GM18499 (cell line): ENCODE results near the gene TULP3.

Experiments
- ATAC-seq: cut with Tn5 transposase; IDR thresholded peaks from one replicate; pipeline ENCODE4 v1.9.1; 2021; ENCODE audit warnings: moderate number of reproducible peaks; ENCODE audit not compliant: insufficient read depth, unreplicated experiment

The TULP3 gene

DNA sequence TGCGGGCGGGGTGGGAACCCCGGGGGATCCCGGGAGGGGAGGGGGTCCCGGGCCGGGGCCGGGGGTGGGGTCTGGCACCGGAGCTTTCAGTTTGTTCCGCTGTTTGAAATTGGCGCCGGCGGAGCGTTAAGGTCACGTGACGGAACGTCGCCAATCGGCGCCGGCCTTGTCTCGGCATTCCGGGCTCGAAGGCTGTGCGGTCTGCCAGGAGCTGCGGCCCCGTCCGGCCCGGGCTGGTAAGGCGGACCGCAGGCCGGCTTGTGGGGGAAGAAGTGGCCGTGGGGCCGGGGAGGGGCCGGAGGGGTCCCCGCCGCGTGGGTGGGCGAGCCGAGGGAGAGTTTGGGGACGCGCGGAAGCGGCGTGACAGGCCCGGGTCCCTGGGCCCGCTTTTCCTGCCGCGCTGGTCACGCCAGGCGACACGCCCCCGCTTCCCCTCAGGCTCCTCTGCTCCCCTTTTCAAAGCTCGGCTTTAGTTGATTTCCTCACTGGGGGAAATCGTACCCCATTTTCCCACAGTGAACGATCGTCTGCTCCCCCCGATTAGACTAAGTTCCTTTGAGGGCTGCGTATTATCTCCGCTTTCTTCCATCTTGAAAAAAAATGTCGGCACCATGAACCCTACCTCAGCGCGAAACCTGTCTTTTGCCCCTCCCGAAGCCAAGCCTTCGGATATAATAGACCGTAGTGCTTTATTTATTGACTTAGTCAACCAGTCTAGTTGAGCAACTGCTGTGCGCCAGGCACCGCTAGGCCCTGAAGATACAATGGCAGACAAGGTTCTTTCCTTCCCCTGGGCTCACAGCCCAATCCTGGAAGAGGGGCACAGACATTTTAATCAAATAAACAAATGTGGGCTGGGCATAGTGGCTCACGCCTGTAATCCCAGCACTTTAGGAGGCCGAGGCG, 13.4 kb upstream of the TULP3 start, which contains the start of the genes FOXM1 and RHNO1:
Gene FOXM1 (minus strand): TSS at position 128 of the 906 bp plus-strand sequence. CDS start 2,696 bp downstream, outside the sequence.
Gene RHNO1 (plus strand): TSS at position 177 of the 906 bp plus-strand sequence. CDS start 8,144 bp downstream, outside the sequence.
- ATAC-seq = peak; percentile 63

DNA sequence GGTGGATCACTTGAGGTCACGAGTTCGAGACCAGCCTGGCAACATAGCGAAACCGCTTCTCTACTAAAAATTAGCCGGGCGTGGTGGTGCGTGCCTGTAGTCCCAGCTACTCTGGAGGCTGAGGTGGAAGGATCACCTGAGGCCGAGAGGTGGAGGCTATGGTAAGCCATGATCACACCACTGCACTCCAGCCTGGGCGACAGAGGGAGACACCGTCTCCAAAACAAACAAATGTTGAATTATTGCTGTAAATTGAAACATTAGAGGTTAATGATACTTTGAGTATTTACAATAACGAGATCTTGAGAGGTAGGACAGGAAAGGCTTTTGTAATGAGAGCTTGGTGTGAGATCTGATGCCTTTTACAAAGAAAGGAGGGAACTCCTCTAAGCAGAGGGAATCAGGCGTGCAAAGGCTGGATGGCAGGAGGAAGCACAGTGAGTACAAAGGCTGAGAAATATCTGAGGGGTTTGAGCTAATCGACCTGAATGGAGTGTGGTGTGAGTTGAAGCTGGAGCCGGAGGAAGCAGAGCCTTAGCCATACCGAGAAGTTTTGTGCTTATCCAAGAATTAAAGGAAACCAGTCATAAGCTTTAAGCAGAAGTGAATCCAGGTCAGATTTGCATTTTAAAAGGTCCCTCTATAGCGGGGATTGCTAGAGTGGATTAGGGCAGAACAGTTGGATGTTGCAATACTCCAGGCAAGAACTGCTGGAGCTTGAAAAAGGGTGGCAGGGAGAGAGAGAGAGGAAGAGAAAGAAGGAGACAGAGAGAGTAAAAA, 12.5 kb upstream of the TULP3 start:
- no peak for ATAC-seq

DNA sequence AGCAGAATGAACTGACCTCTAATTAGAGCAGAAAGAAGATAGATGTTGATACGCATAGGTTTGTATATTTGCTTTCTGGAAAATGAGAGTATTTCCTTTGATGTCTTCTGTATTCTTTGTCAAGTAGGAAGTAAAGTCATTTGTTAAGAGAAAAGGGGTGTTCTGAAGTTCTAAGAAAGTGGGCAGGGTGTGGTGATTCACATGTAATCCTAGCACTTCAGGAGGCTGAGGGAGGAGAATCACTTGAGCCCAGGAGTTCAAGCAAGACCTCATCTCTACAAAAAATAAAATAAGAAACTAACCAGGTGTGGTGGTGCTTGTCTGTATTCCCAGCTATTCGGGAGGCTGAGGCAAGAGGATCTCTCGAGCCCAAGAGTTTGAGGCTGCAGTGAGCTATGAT, 10.8 kb upstream of the TULP3 start:
- ATAC-seq = no peak

DNA sequence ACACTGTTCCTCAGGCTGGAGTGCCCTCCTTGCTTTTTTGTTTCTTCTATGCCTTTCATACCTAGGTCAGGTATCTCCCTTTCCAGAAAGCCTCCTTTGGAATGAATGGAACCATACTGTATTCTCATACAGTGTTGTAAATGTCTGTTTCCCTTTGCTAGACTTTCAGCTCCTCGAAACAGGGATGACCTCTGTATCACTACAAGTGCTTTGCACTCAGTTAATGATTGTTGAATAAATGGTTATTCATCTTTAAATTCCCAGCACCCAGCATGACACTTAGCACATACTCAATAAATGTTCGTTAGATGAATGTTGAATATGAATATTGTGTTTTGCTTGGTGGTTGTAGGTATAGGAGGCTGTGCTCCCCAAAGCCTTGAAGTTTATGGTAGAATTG, 5.9 kb upstream of the TULP3 start:
- no peak for ATAC-seq

DNA sequence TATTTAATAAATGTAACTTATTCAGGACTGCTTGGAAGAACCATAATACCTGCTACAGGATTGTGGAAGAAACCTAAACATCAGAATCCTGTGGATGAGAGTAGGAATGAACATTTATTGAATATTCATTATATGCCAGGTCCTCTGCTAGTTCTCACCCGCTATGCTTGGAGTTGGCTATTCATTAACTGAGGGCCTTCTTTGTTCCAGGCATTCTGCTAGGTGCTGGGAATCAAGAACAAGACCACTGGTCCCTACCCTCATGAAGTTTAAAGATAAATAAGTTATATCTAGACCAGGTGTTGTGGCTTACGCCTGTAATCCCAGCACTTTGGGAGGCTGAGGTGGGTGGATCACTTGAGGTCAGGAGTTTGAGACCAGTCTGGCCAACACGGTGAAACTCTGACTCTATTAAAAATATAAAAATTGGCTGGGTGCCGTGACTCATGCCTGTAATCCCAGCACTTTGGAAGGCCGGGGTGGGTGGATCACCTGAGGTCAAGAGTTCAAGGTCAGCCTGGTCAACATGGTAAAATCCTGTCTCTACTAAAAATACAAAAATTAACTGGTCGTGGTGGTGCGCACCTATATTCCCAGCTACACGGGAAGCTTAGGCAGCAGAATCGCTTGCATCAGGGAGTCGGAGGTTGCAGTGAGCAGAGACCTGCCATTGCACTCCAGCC, 3.8 kb upstream of the TULP3 start:
- no peak for ATAC-seq

DNA sequence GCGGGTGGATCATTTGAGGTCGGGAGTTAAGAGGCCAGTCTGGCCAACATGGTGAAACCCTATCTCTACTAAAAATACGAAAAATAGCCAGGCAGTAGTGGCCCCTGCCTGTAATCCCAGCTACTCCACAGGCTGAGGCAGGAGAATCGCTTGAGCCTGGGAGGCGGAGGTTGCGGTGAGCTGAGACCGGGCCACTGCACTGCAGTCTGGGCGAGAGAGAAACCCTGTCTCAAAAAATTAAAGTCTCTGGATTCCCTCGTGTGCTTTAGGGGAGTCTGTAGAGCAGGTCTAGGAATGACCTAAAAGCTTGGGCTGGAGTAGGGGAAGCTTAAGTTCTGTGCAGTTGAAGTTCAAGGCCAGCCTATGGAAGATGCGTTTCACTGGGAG, 697 bp upstream of the TULP3 start:
- ATAC-seq = no peak

DNA sequence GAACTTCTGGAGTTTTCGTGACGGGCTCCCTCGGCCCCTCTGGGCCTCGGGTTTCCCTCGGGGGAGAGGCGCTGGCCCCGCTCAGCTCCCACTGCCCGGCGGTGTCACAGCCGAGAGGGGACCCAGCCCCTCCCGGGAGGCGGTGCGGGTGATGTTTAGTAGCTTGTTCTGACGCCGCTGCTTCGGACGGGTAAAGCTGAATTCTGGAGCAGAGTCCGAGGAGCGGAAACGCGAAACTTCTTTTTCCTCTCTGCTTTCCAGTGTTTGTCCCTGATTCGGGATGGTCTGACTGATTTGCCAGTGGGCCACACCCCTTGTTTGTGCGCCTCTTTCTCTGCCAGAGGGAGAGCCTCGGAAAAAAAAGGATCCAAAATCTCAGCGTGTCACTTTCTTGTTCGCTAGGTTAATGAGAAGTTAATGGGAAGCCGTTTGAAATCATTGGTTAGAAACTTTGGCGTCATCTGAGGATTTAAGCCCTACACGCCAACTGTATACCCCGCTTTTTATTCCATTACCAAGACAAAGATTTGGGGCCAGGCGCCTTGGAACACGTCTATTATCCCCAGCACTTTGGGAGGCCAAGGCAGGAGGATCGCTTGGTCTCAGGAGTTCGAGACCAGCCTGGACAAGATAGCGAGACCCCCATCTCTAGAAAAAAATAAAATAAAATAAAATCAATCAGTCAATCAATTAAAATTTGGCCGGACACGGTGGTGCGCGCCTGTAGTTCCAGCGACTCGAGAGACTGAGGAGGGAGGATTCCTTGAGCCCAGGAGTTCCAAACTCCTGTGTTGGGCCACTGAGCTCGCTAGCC, 756 bp downstream of the TULP3 start:
- peak; percentile 22 for ATAC-seq

DNA sequence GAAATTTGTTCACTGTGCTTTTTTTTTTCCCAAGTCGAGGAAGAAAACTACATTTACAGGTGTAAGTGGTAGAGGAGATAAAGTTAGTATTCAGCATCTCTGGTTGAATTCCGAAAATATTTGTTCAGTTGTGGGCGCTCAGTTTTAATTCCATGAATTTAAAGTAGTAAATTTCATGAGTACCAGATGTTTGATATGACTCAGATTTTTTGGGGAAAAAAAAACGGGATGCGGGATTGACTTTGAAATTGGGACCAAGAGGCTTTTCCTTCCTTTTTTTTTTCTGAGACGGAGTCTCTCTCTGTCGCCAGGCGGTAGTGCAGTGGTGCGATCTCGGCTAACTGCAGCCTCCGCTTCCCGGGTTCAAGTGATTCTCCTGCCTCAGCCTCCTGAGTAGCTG, 1.6 kb downstream of the TULP3 start:
- ATAC-seq = no peak

DNA sequence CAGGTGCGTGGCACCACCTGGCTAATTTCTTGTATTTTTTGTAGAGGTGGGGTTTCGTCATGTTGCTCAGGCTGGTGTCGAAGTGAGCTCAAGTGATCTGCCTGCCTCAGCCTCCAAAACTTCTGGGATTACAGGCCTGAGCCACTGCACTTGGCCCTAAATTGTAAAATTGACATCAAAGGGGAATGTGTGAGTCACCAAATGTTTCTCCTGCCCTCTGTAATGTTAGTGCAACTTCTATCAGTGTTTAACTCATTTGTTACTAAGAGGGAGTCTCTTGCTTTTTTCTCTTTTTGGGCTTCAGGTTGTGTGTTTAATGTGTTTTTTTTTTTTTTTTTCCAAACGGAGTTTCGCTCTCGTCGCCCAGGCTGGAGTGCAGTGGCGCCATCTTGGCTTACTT, 2.3 kb downstream of the TULP3 start:
- ATAC-seq = no peak

DNA sequence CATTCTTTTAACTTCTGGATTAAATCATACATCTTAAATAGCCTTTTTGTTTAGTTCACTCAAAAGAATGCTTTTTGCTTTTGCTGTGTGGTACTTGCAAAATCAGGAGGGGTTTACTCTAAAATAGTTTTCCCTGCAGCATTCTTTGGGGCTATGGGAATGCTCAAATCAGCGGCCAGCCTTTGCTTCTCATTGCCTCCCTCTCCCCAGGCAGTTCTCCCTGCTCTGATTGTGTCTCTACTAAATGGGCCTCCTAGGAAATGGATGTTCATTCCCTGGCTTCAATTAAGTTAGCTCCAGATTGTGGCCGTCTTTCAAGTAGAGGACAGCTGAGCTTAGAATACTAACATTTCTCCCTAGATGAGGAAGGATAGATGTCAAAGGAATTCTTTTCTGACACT, 4.4 kb downstream of the TULP3 start:
- no peak for ATAC-seq

DNA sequence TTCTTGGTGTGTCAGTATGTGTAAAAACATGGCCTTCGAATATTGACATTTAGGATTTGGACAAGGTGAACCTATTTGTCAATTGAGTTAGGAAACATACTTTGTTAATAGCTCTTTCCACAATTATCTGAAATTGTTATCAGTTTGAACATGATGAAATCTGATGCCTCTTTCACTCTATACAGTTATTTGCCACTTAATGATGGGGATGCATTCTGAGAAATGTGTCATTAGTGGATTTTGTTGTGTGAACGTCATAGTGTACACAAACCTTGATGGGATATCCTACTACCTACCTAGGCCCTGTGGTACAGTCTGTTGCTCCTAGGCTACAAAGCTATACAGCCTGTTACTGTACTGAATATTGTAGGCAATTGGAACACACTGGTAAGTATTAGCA, 4.8 kb downstream of the TULP3 start:
- ATAC-seq = no peak

DNA sequence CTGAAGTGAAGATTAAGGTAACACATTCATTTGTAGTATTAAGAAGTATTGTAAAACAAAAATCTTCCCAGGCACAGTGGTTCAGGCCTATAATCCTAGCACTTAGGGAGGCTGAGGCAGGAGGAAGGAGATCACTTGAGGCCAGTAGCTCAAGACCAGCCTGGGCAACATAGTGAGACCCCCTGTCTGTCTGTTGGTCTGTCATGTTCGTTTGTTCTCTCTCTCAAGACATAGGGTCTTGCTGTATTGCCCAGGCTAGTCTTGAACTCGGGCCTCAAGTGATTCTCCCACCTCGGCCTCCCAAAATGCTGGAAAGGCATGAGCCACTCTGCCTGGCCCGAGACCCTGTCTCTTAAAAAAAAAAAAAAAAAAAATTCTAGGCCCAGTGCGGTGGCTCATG, 6.7 kb downstream of the TULP3 start:
- ATAC-seq = no peak

DNA sequence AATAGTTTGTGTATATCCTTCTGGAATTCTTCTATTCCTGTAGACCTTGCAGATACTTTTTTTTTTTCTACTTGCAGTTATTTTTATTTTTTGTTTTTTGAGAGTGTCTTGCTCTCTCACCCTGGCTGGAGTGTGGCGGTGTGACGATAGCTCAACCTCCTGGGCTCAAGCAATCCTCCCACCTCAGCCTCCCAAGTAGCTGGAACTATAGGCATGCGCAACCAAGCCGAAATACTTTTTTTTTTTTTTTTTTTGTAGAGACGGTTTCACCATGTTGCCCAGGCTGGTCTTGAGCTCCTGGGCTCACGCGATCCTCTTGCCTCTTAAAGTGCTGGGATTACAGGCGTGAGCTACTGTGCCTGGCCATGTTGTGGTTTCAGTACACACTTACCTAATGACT, 10.0 kb downstream of the TULP3 start:
- ATAC-seq = no peak

DNA sequence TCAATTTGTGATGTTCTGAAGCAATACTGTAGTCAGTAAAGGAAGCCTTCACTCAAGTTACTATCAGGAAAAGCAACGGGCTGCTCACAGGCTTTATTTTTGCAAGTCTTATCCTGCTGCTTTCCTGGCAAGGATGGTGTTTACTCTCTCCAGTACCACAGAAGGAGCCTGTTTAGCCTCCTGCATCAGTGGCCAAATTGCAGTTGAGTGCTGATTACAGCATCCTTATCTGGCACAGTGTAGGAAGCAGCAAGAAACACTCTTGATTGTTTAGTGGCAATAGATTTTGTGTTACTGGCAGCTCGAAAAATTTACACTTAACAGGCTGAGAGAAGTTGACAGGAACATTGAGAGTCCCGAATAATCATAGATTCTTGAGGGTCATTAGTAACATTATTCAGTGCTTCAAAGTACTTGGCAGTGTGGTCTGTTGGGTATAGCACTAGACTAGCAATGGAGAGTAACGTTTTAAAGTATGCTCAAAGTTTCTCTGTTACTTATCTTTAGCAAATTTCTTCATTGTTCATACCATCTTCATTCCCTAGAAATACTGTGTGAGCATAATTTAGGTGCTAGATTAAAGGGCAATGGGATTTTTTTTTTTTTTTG, 11.7 kb downstream of the TULP3 start:
- ATAC-seq = no peak

DNA sequence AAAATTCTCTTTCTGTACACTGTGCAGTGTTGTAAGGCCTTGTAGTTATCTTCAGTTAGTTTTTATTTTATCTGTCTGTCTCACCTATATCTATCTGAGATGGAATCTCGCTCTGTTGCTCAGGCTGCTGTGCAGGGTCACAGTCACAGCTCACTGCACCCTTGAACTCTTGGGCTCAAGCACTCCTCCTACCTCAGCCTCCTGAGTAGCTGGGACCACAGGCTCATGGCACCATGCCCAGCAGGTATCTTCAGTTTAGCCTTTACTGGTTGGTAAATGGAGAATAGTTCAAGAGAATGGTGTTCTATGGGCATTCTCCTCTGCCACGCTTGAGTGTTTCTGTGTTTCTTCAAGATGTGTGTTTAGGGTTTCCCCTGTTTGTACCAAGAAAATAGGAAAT, 13.6 kb downstream of the TULP3 start:
- no peak for ATAC-seq

DNA sequence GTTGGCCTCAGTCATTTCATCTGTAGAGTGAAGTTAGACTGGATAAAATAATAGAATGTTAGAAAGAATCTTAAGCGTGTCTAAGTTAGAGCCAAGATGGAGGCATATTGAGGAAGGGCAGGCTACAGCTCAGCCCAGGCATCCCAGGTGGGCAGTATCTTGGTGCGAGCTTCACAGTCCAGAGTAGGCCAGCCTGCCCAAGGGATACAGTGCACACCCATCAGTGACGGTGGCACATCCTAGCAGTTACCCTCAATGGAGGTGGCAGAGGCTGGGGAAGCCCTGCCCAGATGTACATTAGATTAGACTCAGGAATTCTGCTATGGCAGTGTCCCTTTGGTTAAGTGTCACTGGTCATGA, 21.5 kb downstream of the TULP3 start:
- no peak for ATAC-seq

DNA sequence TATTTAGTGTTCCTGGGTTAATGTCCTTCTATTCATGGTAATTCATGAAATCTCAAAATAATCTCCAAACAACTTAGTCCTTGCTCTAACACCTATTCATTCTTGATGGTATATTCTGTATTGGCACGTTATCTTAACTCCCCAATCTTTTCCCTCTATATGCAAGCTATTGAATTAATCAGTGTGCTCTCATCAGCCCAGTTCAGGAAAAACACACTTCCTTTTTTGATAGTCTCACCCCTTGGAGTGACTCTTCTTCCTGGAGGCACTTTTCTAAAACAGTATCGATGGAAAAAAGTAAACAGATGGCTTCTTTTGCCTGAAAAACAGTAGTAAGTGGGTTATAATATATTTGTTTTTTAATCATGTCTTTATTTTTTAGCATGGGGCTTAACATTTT, 28.6 kb downstream of the TULP3 start:
- ATAC-seq = no peak

DNA sequence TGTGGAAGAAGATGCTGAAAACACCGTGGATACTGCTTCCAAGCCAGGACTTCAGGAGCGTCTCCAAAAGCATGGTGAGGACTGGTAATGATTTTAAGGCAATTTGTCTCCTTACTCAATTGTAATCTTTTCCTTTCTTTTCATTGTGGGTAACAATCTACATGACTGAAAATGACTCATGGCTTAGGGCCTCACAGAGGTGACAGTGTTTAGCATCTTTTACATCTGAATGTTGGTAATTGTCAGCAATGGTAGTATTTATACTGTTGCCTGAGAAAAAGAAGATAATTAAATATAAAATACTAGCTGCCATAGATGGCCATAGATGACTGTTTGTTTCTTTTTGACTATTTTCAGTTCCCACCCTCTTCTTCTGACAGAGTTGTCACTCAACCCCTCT, 31.6 kb downstream of the TULP3 start:
- ATAC-seq = no peak

DNA sequence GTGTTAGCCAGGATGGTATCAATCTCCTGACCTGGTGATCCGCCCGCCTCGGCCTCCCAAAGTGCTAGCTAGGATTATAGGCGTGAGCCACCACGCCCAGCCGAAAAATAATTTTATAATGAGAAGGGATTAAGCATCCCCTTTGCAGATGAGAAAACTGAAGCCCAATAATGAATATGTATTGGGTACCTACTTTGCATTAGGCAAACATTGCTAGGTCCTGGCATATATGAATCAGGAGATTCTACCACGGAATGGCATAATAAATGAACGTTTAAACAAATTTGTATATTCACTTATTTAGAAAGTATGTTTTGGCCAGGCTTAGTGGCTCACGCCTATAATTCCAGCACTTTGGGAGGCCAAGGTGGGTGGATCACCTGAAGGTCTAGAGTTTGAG, 32.4 kb downstream of the TULP3 start:
- no peak for ATAC-seq

DNA sequence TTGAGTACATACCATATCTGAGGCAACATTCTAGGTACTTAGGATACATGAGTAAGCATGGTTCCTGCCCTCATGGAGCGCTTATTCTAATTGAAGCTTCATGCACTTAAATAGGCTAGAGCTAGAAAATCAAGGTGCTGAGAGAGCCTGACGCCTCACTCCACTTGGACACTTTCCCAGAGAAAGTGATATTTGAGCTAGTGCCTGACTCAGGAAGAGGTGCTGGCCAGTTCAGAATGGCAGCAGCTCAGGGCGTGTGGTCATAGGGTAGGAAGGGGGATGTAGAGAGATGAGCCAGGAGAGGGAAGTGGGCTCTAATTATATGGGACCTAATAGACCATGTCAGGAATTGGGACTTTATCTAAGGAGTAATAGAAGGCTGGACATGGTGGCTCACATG, 33.3 kb downstream of the TULP3 start:
- no peak for ATAC-seq
